Naive thymus-derived CD4-positive, alpha-beta T cell (primary cell): ENCODE measurements around the gene PLIN3. TPM values are rescaled to one million over a fixed set of nuclear protein-coding genes. Genes with fewer than 3 reads are reported as not detected.

ENCODE experiments used
- ATAC-seq: fragments of 150-1000 bp; cut with Tn5 transposase; 2 replicates; pipeline ENCODE4 v1.10.0; 2021; ENCODE audit warnings: mild to moderate bottlenecking, moderate library complexity
- CTCF ChIA-PET: fragments of 350-600 bp; sonication (Branson Sonifier 250); formaldehyde crosslinking; loops from one replicate; lab custom pipeline; 2021; ENCODE audit warnings: antibody characterized with exemption; lab: Charles Lee
- POLR2A ChIA-PET: fragments of 350-600 bp; sonication (Branson Sonifier 250); formaldehyde crosslinking; loops from one replicate; lab custom pipeline; 2021; ENCODE audit warnings: antibody characterized with exemption, inconsistent platforms; lab: Charles Lee
- DNase-seq, 9 donors: peaks; one replicate each; pipeline versions ENCODE4 v3.0.0 to v3.0.0-alpha.2; 2020 to 2022; ENCODE audit warnings: mixed read lengths in 1 of 9
- H3K27ac ChIP-seq: one replicate; pipeline ENCODE4 v1.7.0; 2013; ENCODE audit warnings: mild to moderate bottlenecking, low read depth, low read length, moderate library complexity
- H3K27me3 ChIP-seq, 2 donors: one replicate each; pipeline ENCODE4 v1.7.0; 2013; ENCODE audit warnings: low read length in 2 of 2, mild to moderate bottlenecking in 2 of 2, moderate library complexity in 2 of 2; ENCODE audit not compliant: control insufficient read depth in 2 of 2, insufficient read depth in 2 of 2
- H3K36me3 ChIP-seq, 3 experiments: 1 replicate in 2 of 3; 2 replicates in 1 of 3; pipeline ENCODE4 v1.7.0; 2013; ENCODE audit warnings: low read length in 3 of 3, mild to moderate bottlenecking in 3 of 3, moderate library complexity in 1 of 3; ENCODE audit not compliant: insufficient read depth in 3 of 3, control insufficient read depth in 2 of 3
- H3K4me1 ChIP-seq, 2 donors: one replicate each; pipeline ENCODE4 v1.7.0; 2013; ENCODE audit warnings: low read length in 2 of 2, mild to moderate bottlenecking in 2 of 2, moderate library complexity in 1 of 2; ENCODE audit not compliant: control insufficient read depth in 2 of 2, insufficient read depth in 2 of 2
- H3K4me3 ChIP-seq: 2 replicates; pipeline ENCODE4 v1.7.0; 2013; ENCODE audit warnings: mild to moderate bottlenecking, low read length
- H3K9me3 ChIP-seq, 3 experiments: 1 replicate in 2 of 3; 2 replicates in 1 of 3; pipeline ENCODE4 v1.7.0; 2013; ENCODE audit warnings: low read length in 3 of 3; ENCODE audit not compliant: control insufficient read depth in 2 of 3
- H3K27ac Mint-ChIP-seq, 9 donors: one replicate each; pipeline ENCODE4 v1.8.0; 2020 to 2022; ENCODE audit warnings: mixed read lengths in 9 of 9, mild to moderate bottlenecking in 8 of 9, moderate library complexity in 5 of 9, inconsistent platforms in 2 of 9
- H3K27me3 Mint-ChIP-seq, 5 donors: one replicate each; pipeline ENCODE4 v1.8.0; 2021 to 2022; ENCODE audit warnings: mixed read lengths in 5 of 5, mild to moderate bottlenecking in 1 of 5
- H3K36me3 Mint-ChIP-seq, 5 donors: one replicate each; pipeline ENCODE4 v1.8.0; 2020 to 2022; ENCODE audit warnings: mixed read lengths in 5 of 5, mild to moderate bottlenecking in 3 of 5, inconsistent platforms in 1 of 5
- H3K4me1 Mint-ChIP-seq, 7 donors: one replicate each; pipeline ENCODE4 v1.8.0; 2020 to 2022; ENCODE audit warnings: mixed read lengths in 7 of 7, mild to moderate bottlenecking in 3 of 7, inconsistent platforms in 1 of 7
- H3K4me3 Mint-ChIP-seq, 10 donors: one replicate each; pipeline ENCODE4 v1.8.0; 2020 to 2022; ENCODE audit warnings: mild to moderate bottlenecking in 10 of 10, mixed read lengths in 10 of 10, moderate library complexity in 6 of 10, inconsistent platforms in 2 of 10
- H3K9me3 Mint-ChIP-seq, 11 donors: one replicate each; pipeline ENCODE4 v1.8.0; 2020 to 2022; ENCODE audit warnings: mixed read lengths in 11 of 11, mild to moderate bottlenecking in 4 of 11, inconsistent platforms in 1 of 11, moderate library complexity in 1 of 11
- intact Hi-C, 2 donors: fragments of 100-400 bp; cut with micrococcal nuclease; formaldehyde crosslinking; loops; one replicate each; pipeline ENCODE4 v1.15.1; 2023
- polyA plus RNA-seq, 2 donors: library from polyadenylated mRNA; unstranded; fragments of 300-500 nt; fragmentation: Illumina TruSeq; gene quantifications; one replicate each; pipeline ENCODE4 v1.2.3, GENCODE V29; 2021
- total RNA-seq, 6 experiments: library from RNA in 5 of 6; stranded (reverse) in 5 of 6; gene quantifications; 1 replicate in 5 of 6; 2 replicates in 1 of 6; pipeline ENCODE4 v1.2.3 and lab custom pipeline; 2021 to 2026

The PLIN3 gene
- total and polyA plus RNA-seq, 7 experiments from 2014 or later, result 12.8 to 38.2 (median 32.0) TPM

DNA sequence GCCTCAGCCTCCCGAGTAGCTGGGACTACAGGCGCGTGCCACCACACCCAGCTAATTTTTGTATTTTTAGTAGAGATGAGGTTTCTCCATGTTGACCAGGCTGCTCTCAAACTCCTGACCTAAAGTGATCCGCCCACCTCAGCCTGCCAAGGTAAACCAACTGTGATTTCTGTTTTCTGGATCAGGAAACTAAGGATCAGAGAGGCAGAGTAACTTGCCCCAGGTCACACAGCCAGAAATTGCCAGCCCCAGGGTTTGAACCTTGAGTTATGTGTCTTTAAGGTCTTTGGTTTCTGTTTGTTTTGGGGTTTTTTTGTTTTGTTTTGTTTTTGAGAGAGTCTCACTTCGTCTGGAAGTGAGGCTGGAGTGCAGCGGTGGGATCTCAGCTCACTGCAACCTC, 4.2 kb upstream of the PLIN3 start:
- Mint-ChIP-seq H3K27me3 (peaks cover 0 to 7% (median 0%) of the 10 kb centered on the region in 5 donors), H3K4me3 (no peak overlapping the region), H3K4me1 (peaks cover 1 to 21% (median 6%) of the 10 kb centered on the region in 7 donors), H3K36me3 (peaks cover 0 to 4% (median 0%) of the 10 kb centered on the region in 5 donors), H3K9me3 (peaks cover 0 to 4% (median 0%) of the 10 kb centered on the region in 11 donors), H3K27ac (no peak overlapping the region)
- ChIA-PET POLR2A (interaction anchor here (3.0 kb wide), 1 partner anchor 40 kb away, joined by 11 read pairs; no protein-coding TSS in a partner anchor), CTCF (interaction anchor here (0.7 to 5.7 kb wide), 4 partner anchors 40 to 161 kb away, joined by 3 to 51 read pairs (median 19); no protein-coding TSS in a partner anchor)
- Histone ChIP-seq H3K4me1 (peaks cover under 1 to 3% of the 10 kb centered on the region in 2 donors), H3K4me3 (no peak overlapping the region), H3K36me3 (no peaks in the 10 kb centered on the region), H3K9me3 (no peaks in the 10 kb centered on the region), H3K27me3 (no peaks in the 10 kb centered on the region), H3K27ac (no peak overlapping the region)
- intact Hi-C loops, result loop anchor here (1.0 kb wide), 3 partner anchors 40 to 160 kb away; no protein-coding TSS in a partner anchor
- no peak for DNase-seq
- no peak for ATAC-seq

DNA sequence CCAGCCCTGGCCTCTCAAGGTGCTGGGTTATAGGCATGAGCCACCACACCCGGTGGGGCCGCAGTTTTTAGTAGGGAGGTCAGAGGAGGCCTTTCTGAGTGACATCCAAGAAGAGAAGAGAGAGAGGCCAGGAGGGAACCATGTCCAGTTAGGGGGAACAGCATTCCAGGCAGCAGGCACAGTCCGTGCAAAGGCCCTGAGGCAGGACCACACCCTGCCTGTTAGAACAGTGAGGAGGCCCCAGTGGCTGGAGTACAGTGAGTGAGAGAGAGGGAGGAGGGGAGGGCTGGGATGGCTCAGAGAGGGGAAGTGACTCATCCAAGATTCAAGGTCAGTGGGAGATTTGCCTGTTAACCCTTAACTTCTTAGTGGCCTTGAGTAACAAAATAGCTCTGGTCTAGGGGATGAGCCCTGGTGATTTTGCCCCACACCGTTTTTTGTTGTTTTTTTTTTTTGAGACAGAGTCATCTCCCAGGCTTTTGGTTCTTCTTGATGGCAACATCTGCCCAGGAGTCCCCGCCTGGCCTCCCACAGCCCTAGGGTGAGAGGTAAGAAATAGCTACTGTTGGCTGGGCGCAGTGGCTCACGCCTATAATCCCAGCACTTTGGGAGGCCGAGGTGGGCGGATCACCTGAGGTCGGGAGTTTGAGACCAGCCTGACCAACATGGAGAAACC, 2.7 kb upstream of the PLIN3 start:
- Mint-ChIP-seq H3K4me3 (peak overlapping the region in 1 of 10 donors; percentile 58), H3K4me1 (peaks cover 5 to 26% (median 12%) of the 10 kb centered on the region in 7 donors), H3K36me3 (peaks cover 0 to 4% (median 0%) of the 10 kb centered on the region in 5 donors), H3K9me3 (peaks cover 0 to 4% (median 0%) of the 10 kb centered on the region in 11 donors), H3K27me3 (peaks cover 0 to 7% (median 0%) of the 10 kb centered on the region in 5 donors), H3K27ac (no peak overlapping the region)
- Histone ChIP-seq H3K9me3 (no peaks in the 10 kb centered on the region), H3K27ac (no peak overlapping the region), H3K4me3 (no peak overlapping the region), H3K36me3 (no peaks in the 10 kb centered on the region), H3K4me1 (peaks cover 4 to 6% of the 10 kb centered on the region in 2 donors), H3K27me3 (no peaks in the 10 kb centered on the region)
- intact Hi-C loops, result no loop called here
- ATAC-seq (peak; percentile 48), DNase-seq (no peak)
- CTCF ChIA-PET, result interaction anchor here (0.6 to 5.7 kb wide), 6 partner anchors 42 to 688 kb away, joined by 3 to 51 read pairs (median 8); no protein-coding TSS in a partner anchor
- POLR2A ChIA-PET, result interaction anchor here (3.0 kb wide), 1 partner anchor 42 kb away, joined by 11 read pairs; no protein-coding TSS in a partner anchor

DNA sequence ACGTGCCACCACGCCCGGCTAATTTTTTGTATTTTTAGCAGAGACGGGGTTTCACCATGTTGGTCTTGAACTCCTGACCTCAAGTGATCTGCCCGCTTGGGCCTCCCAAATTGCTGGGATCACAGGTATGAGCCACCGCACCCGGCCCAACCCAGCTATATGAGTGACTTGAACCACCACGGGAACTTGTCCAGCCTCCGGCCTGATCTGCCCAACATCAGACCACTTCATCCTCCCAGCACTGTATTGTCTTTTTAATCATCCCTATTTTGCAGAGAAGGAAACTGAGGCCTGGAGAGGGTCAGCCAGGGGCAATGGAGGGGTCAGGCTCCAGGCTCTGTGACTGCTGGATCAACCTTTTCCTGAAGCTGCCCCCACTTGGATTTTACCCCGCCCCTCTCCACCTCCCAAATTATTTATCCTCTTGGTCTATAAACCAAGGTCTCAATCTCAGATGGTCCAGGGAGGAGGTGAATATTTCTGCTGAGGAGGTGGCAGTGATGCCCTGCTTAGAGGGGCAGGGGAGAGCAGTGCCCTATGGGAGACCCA, 893 bp upstream of the PLIN3 start:
- H3K27ac ChIP-seq, result no peak overlapping the region
- no peaks in the 10 kb centered on the region for H3K27me3 ChIP-seq
- H3K4me1 ChIP-seq, result peaks cover 4 to 6% of the 10 kb centered on the region in 2 donors
- intact Hi-C loops, result loop anchor here in 1 of 2 donors (5.0 kb wide), 1 partner anchor 146 kb away; the partner anchor contains the start of gene DPP9
- CTCF ChIA-PET, result interaction anchor here (0.6 to 2.4 kb wide), 7 partner anchors 41 to 996 kb away, joined by 3 to 10 read pairs (median 4); no protein-coding TSS in a partner anchor
- no peak overlapping the region for H3K4me3 ChIP-seq
- H3K36me3 ChIP-seq, result no peaks in the 10 kb centered on the region
- peak overlapping the region; percentile 25 to 86 (median 74) for H3K27ac Mint-ChIP-seq
- H3K4me3 Mint-ChIP-seq, result peak overlapping the region; percentile 76 to 88 (median 83)
- peaks cover 5 to 26% (median 11%) of the 10 kb centered on the region in 7 donors for H3K4me1 Mint-ChIP-seq
- POLR2A ChIA-PET, result interaction anchor here (1.0 to 3.1 kb wide), 4 partner anchors 44 to 100 kb away, joined by 5 to 14 read pairs (median 6); partner anchors contain the start of gene KDM4B
- ATAC-seq, result no peak
- H3K36me3 Mint-ChIP-seq, result no peaks in the 10 kb centered on the region
- no peaks in the 10 kb centered on the region for H3K9me3 ChIP-seq
- no peak for DNase-seq
- no peaks in the 10 kb centered on the region for H3K27me3 Mint-ChIP-seq
- no peaks in the 10 kb centered on the region for H3K9me3 Mint-ChIP-seq

DNA sequence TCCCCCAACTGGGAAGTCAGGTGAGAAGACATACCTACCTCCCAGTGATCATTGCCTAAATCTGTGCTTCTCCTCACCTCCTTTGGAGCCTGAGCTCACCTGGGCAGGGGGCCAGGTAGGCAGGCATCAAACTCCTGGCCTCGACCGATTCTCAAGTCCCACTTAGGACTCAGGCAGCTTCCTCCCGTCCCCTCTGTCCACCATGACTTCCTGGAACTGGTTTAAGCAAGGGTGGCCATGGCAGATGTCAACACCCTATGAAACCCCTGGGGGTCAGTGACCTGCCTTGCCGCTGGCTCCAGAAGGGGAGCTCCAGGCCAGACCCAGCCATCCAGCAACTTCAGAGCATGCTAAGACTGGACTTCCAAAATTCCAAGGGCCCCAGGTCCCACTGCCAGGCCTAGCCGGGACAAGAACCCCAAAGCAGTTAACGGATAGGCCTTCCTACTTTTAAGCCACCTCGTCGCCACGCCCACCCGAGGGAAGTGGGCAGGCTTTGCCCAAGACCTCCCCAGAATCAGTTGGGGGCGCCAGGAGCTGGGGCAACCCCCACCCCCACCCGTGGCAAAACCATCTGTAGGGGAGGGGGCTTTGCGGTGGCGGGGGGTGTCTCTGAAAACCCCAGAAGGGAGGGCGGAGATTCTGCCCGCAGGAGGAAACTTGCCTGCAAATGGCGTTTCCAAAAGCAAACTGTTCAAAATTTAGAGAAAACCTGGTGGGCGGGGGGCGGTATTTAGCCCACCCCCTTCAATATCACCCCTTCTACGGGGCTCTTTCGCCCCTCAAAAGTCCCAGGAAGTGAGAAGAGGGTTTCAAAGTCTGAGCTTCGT, 657 bp downstream of the PLIN3 start:
- H3K9me3 ChIP-seq, result no peaks in the 10 kb centered on the region
- intact Hi-C loops, result loop anchor here (1.0 to 5.0 kb wide), 5 partner anchors 44 to 145 kb away; partner anchors contain the start of genes DPP9 (in 1 of the 2) and KDM4B (in 1 of the 2)
- no peaks in the 10 kb centered on the region for H3K27me3 ChIP-seq
- ATAC-seq (peak; percentile 18), DNase-seq (peak; percentile 21 to 58 (median 32))
- ChIA-PET CTCF (interaction anchor here (1.0 kb wide), 2 partner anchors 13 to 15 kb away, joined by 3 read pairs; no protein-coding TSS in a partner anchor), POLR2A (interaction anchor here (0.8 to 3.1 kb wide), 8 partner anchors 8 to 102 kb away, joined by 3 to 14 read pairs (median 4); partner anchors contain the start of genes FEM1A and KDM4B)
- no peaks in the 10 kb centered on the region for H3K36me3 ChIP-seq
- Mint-ChIP-seq H3K36me3 (no peaks in the 10 kb centered on the region), H3K4me1 (peaks cover 5 to 22% (median 7%) of the 10 kb centered on the region in 7 donors), H3K9me3 (no peaks in the 10 kb centered on the region), H3K4me3 (peak overlapping the region; percentile 76 to 88 (median 84)), H3K27ac (peak overlapping the region; percentile 56 to 86 (median 75)), H3K27me3 (no peaks in the 10 kb centered on the region)
- peak overlapping the region; percentile 76 for H3K4me3 ChIP-seq
- peak overlapping the region; percentile 70 for H3K27ac ChIP-seq
- H3K4me1 ChIP-seq, result peaks cover 4 to 6% of the 10 kb centered on the region in 2 donors

DNA sequence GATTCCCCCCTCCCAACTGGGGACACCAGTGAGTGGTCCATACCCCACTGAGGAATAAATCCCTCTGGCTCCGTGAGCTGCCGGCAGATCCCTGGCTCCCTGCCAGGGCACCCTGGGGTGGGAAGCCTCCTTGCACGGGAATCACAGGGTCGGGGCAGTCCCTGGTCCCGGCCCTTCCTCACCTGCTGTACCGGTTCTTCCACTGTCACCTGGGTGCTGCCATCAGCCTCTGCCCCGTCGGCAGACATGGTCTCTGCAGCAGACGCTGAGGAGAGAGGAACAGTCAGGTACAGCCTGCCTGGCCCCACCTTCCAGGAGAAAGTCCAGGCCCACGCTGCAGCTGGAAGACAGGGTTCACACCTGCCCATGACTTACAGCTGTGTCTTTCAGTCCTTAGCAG, 6.3 kb downstream of the PLIN3 start:
- H3K27me3 Mint-ChIP-seq, result no peaks in the 10 kb centered on the region
- H3K4me3 Mint-ChIP-seq, result no peak overlapping the region
- intact Hi-C loops, result no loop called here
- Histone ChIP-seq H3K9me3 (no peaks in the 10 kb centered on the region), H3K36me3 (peaks cover 0 to 32% (median 0%) of the 10 kb centered on the region in 3 experiments), H3K27me3 (no peaks in the 10 kb centered on the region), H3K4me1 (no peaks in the 10 kb centered on the region), H3K4me3 (no peak overlapping the region), H3K27ac (no peak overlapping the region)
- ATAC-seq (no peak), DNase-seq (no peak)
- POLR2A ChIA-PET, result no interaction called here
- no peaks in the 10 kb centered on the region for H3K4me1 Mint-ChIP-seq
- H3K36me3 Mint-ChIP-seq, result no peaks in the 10 kb centered on the region
- H3K27ac Mint-ChIP-seq, result no peak overlapping the region
- CTCF ChIA-PET, result no interaction called here
- no peaks in the 10 kb centered on the region for H3K9me3 Mint-ChIP-seq

DNA sequence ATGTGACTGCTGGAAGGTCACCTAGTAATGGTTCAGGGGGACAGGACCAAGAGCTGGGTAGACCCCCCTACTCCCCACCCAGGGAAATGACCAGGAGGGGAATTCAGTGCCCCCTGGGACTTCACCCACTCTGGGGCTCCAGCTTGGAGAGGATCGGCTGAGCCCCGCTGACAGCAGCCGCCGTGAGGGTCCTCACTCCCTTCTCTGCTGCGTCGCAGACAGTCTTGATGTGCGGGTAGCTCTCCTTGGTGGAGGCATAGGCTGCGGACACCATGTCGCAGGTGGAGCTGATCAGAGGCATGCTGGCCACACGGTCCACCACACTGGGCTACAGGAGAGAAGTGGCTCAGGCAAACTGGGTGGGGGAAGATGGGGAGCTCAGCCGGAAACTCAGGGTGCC, 7.8 kb downstream of the PLIN3 start:
- Mint-ChIP-seq H3K4me3 (no peak overlapping the region), H3K9me3 (no peaks in the 10 kb centered on the region), H3K27ac (no peak overlapping the region), H3K27me3 (no peaks in the 10 kb centered on the region), H3K36me3 (peaks cover 0 to 4% (median 0%) of the 10 kb centered on the region in 5 donors), H3K4me1 (no peaks in the 10 kb centered on the region)
- intact Hi-C loops, result no loop called here
- Histone ChIP-seq H3K27me3 (no peaks in the 10 kb centered on the region), H3K4me3 (no peak overlapping the region), H3K4me1 (no peaks in the 10 kb centered on the region), H3K27ac (no peak overlapping the region), H3K9me3 (no peaks in the 10 kb centered on the region), H3K36me3 (peaks cover 0 to 42% (median 0%) of the 10 kb centered on the region in 3 experiments)
- ChIA-PET POLR2A (interaction anchor here (1.6 kb wide), 1 partner anchor 7 kb away, joined by 4 read pairs; the partner anchor contains the start of gene PLIN3), CTCF (interaction anchor here (1.1 kb wide), 1 partner anchor 8 kb away, joined by 3 read pairs; no protein-coding TSS in a partner anchor)
- DNase-seq, result no peak
- no peak for ATAC-seq
